WTC11 (cell line): ENCODE results near the gene IL13RA2. TPM values are rescaled to one million over a fixed set of nuclear protein-coding genes. Genes with fewer than 3 reads are reported as not detected.

Source experiments
- ATAC-seq: fragments of 200-7000 bp; cut with Tn5 transposase; 2 replicates; pipeline ENCODE4 v1.10.0; 2021; ENCODE audit warnings: mild to moderate bottlenecking, moderate library complexity
- CTCF ChIA-PET: fragments of 300-600 bp; sonication (Branson Sonifier 250); formaldehyde crosslinking; loops from one replicate; lab custom pipeline; 2021; ENCODE audit warnings: antibody characterized with exemption; lab: Charles Lee
- POLR2A ChIA-PET: fragments of 350-600 bp; sonication (Branson Sonifier 250); formaldehyde crosslinking; loops from one replicate; lab custom pipeline; 2021; ENCODE audit warnings: antibody characterized with exemption; lab: Charles Lee
- DNase-seq: peaks from one replicate; pipeline ENCODE4 v3.0.0; 2021; ENCODE audit warnings: low spot score
- H3K27ac Mint-ChIP-seq: 2 replicates; pipeline ENCODE4 v1.8.0; 2021; ENCODE audit warnings: mixed read lengths
- H3K27me3 Mint-ChIP-seq: 2 replicates; pipeline ENCODE4 v1.8.0; 2021; ENCODE audit warnings: low read depth, mild to moderate bottlenecking, moderate library complexity, mixed read lengths
- H3K36me3 Mint-ChIP-seq: 2 replicates; pipeline ENCODE4 v1.8.0; 2021; ENCODE audit warnings: mixed read lengths
- H3K4me1 Mint-ChIP-seq: 2 replicates; pipeline ENCODE4 v1.8.0; 2022; ENCODE audit warnings: mixed read lengths
- H3K4me3 Mint-ChIP-seq: 2 replicates; pipeline ENCODE4 v1.8.0; 2021; ENCODE audit warnings: mild to moderate bottlenecking, moderate library complexity, mixed read lengths
- H3K9me3 Mint-ChIP-seq: 2 replicates; pipeline ENCODE4 v1.8.0; 2021; ENCODE audit warnings: mixed read lengths
- ATF3 ChIP-seq: sonication (generic); formaldehyde crosslinking; conservative IDR thresholded peaks from 2 replicates; pipeline ENCODE4 v1.8.1; 2022; ENCODE audit warnings: mild to moderate bottlenecking, missing genetic modification reagents
- CTCF ChIP-seq: fragments of 200-600 bp; IDR thresholded peaks from 2 replicates; pipeline ENCODE4 v1.8.0; 2022; ENCODE audit warnings: antibody characterized with exemption
- FOXJ3 ChIP-seq: sonication (generic); formaldehyde crosslinking; IDR thresholded peaks from 2 replicates; pipeline ENCODE4 v1.9.0; 2021; ENCODE audit warnings: missing genetic modification reagents, mild to moderate bottlenecking, borderline replicate concordance
- FOXP1 ChIP-seq: sonication (generic); formaldehyde crosslinking; IDR thresholded peaks from 2 replicates; pipeline ENCODE4 v1.8.0; 2022; ENCODE audit warnings: missing genetic modification reagents, mild to moderate bottlenecking, moderate library complexity, borderline replicate concordance
- GTF2I ChIP-seq: fragments of 250-450 bp; sonication (Bioruptor Pico); conservative IDR thresholded peaks from 2 replicates; pipeline ENCODE4 v1.4.0; 2021; ENCODE audit warnings: mild to moderate bottlenecking
- IRF2 ChIP-seq: sonication (generic); formaldehyde crosslinking; IDR thresholded peaks from 2 replicates; pipeline ENCODE4 v1.8.0; 2022; ENCODE audit warnings: low read depth, missing genetic modification reagents, borderline replicate concordance
- MAX ChIP-seq: sonication (generic); formaldehyde crosslinking; IDR thresholded peaks from 2 replicates; pipeline ENCODE4 v1.8.0; 2022; ENCODE audit warnings: mild to moderate bottlenecking, missing genetic modification reagents
- MXD4 ChIP-seq: fragments of 250-450 bp; sonication (Bioruptor Pico); IDR thresholded peaks from 2 replicates; pipeline ENCODE4 v1.8.0; 2021; ENCODE audit warnings: mild to moderate bottlenecking, moderate library complexity, borderline replicate concordance
- NR3C1 ChIP-seq: sonication (generic); formaldehyde crosslinking; conservative IDR thresholded peaks from 2 replicates; pipeline ENCODE4 v1.8.1; 2023; ENCODE audit warnings: low read depth, mild to moderate bottlenecking, missing genetic modification reagents
- OVOL2 ChIP-seq: fragments of 250-450 bp; sonication (Bioruptor Pico); IDR thresholded peaks from 2 replicates; pipeline ENCODE4 v1.9.0; 2021; ENCODE audit warnings: mild to moderate bottlenecking, borderline replicate concordance
- STAT6 ChIP-seq: sonication (generic); formaldehyde crosslinking; conservative IDR thresholded peaks from 2 replicates; pipeline ENCODE4 v1.8.1; 2023; ENCODE audit warnings: mild to moderate bottlenecking, low read depth, missing genetic modification reagents, moderate library complexity
- TP53 ChIP-seq: sonication (generic); formaldehyde crosslinking; IDR thresholded peaks from 2 replicates; pipeline ENCODE4 v1.8.1; 2023; ENCODE audit warnings: mild to moderate bottlenecking, missing genetic modification reagents
- ZMAT4 ChIP-seq: fragments of 250-450 bp; sonication (Bioruptor Pico); IDR thresholded peaks from 2 replicates; pipeline ENCODE4 v1.9.0; 2021; ENCODE audit warnings: mild to moderate bottlenecking
- ZNF138 ChIP-seq: sonication (generic); formaldehyde crosslinking; conservative IDR thresholded peaks from 2 replicates; pipeline ENCODE4 v1.8.1; 2022; ENCODE audit warnings: mild to moderate bottlenecking, moderate library complexity, missing genetic modification reagents
- ZNF281 ChIP-seq: sonication (generic); formaldehyde crosslinking; IDR thresholded peaks from 2 replicates; pipeline ENCODE4 v1.8.0; 2023; ENCODE audit warnings: mild to moderate bottlenecking, missing genetic modification reagents
- ZNF317 ChIP-seq: sonication (generic); formaldehyde crosslinking; IDR thresholded peaks from 2 replicates; pipeline ENCODE4 v1.8.1; 2023; ENCODE audit warnings: low read depth, mild to moderate bottlenecking, moderate library complexity, missing genetic modification reagents, borderline replicate concordance
- total RNA-seq: library from RNA; stranded (reverse); gene quantifications from 3 replicates; pipeline ENCODE4 v1.2.3, GENCODE V29; 2021

Gene IL13RA2
- total RNA-seq, 1 experiment from 2014 or later: not detected

GRCh38 chrX:115018040-115018647 is 728 bp upstream of the IL13RA2 start:
- no peaks in the 10 kb centered on the region for H3K4me1 Mint-ChIP-seq
- TF ChIP-seq FOXJ3 (CRISPR knock-in tag) (no peak), CTCF (peak; percentile 18; the same call in 1 of the 2 replicates), ZNF281 (no peak)
- TF ChIP-seq, all 79 proteins: peak for 1
- ATAC-seq (no peak), DNase-seq (peak; percentile 11)
- Mint-ChIP-seq H3K4me3 (no peak overlapping the region), H3K27me3 (peaks cover 13% of the 10 kb centered on the region), H3K27ac (no peak overlapping the region), H3K36me3 (no peaks in the 10 kb centered on the region), H3K9me3 (no peaks in the 10 kb centered on the region)
- CTCF ChIA-PET: interaction anchor here (0.6 to 1.7 kb wide), 12 partner anchors 8 to 455 kb away, joined by 3 to 5 read pairs (median 3); no protein-coding TSS in a partner anchor
- POLR2A ChIA-PET: no interaction called here

GRCh38 chrX:115013705-115014104 is 3.7 kb downstream of the IL13RA2 start:
- DNase-seq (no peak), ATAC-seq (no peak)
- ChIA-PET CTCF (no interaction called here), POLR2A (no interaction called here)
- H3K36me3 Mint-ChIP-seq: no peaks in the 10 kb centered on the region
- H3K4me3 Mint-ChIP-seq: no peak overlapping the region
- no peaks in the 10 kb centered on the region for H3K4me1 Mint-ChIP-seq
- H3K27ac Mint-ChIP-seq: no peak overlapping the region
- no peaks in the 10 kb centered on the region for H3K9me3 Mint-ChIP-seq
- H3K27me3 Mint-ChIP-seq: peaks cover 34% of the 10 kb centered on the region
- no peak for TF ChIP-seq STAT6
- TF ChIP-seq ZNF138 (CRISPR knock-in tag): no peak
- TF ChIP-seq OVOL2 (CRISPR knock-in tag): no peak
- TF ChIP-seq MXD4: no peak
- TF ChIP-seq GTF2I (CRISPR knock-in tag): no peak
- TF ChIP-seq CTCF: no peak
- no peak for TF ChIP-seq FOXP1
- no peak for TF ChIP-seq ZNF281
- TF ChIP-seq TP53 (CRISPR knock-in tag): no peak
- no peak for TF ChIP-seq ZMAT4
- no peak for TF ChIP-seq MAX
- no peak for TF ChIP-seq IRF2 (CRISPR knock-in tag)
- no peak for TF ChIP-seq ATF3
- no peak for TF ChIP-seq FOXJ3 (CRISPR knock-in tag)
- no peak for TF ChIP-seq NR3C1 (CRISPR knock-in tag)
- no peak for TF ChIP-seq ZNF317
